Epithelial cell of proximal tubule (primary cell): ENCODE results near the gene ASIC4. TPM values are rescaled to one million over a fixed set of nuclear protein-coding genes. Genes with fewer than 3 reads are reported as not detected.
A peak's percentile ranks its signal among the peaks of the same experiment; 100 is the strongest.

Experiments
- DNase-seq: peaks from one replicate; pipeline ENCODE4 v3.0.0-alpha.2; 2011; ENCODE audit warnings: low read depth
- H3K4me3 ChIP-seq: 2 replicates; pipeline ENCODE4 v1.5.1; 2011; ENCODE audit warnings: low read depth, mild to moderate bottlenecking, low read length
- total RNA-seq: library from RNA; depleted of rRNA; stranded (reverse); fragments of >200 nt; gene quantifications from 2 replicates; pipeline ENCODE4 v1.2.3, GENCODE V29; 2015
- TF ChIP-seq, protein P1 (sequence below): conservative IDR thresholded peaks from 2 replicates; pipeline ENCODE4 v1.5.1; 2012; ENCODE audit warnings: low read depth, mild to moderate bottlenecking, low read length

The ASIC4 gene
- total RNA-seq, 1 donor from 2014 or later: not detected

DNA sequence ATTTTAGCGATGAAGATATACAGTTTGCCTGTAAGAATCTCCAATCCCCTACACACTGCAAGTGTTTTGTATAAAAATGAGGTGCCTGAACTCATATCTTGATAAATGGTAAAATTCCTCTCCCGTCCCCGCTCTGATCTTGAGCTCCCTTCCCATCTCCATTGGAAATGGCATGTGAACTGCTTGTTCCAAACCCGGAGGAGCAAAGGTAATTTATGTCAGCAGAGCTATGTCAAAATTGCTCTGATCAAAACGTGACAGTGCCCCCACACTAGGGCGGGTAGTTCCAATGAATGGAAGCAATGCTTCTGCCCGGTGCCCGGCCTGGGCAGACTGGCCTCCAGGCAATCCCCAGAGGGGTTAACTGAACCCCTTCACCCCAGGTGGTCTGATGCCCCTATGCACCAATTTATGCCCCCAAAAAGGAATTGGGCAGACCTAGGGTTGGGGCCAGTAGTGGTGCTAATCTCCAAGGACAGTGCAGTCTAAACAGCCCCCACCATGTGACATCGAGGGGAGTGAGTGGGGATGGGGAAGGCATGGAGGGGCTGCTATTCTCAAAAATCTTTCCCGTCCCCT is 19.2 kb upstream of the ASIC4 start:
- H3K4me3 ChIP-seq: no peak overlapping the region
- TF ChIP-seq, protein P1, sequence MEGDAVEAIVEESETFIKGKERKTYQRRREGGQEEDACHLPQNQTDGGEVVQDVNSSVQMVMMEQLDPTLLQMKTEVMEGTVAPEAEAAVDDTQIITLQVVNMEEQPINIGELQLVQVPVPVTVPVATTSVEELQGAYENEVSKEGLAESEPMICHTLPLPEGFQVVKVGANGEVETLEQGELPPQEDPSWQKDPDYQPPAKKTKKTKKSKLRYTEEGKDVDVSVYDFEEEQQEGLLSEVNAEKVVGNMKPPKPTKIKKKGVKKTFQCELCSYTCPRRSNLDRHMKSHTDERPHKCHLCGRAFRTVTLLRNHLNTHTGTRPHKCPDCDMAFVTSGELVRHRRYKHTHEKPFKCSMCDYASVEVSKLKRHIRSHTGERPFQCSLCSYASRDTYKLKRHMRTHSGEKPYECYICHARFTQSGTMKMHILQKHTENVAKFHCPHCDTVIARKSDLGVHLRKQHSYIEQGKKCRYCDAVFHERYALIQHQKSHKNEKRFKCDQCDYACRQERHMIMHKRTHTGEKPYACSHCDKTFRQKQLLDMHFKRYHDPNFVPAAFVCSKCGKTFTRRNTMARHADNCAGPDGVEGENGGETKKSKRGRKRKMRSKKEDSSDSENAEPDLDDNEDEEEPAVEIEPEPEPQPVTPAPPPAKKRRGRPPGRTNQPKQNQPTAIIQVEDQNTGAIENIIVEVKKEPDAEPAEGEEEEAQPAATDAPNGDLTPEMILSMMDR: no peak
- DNase-seq: no peak

DNA sequence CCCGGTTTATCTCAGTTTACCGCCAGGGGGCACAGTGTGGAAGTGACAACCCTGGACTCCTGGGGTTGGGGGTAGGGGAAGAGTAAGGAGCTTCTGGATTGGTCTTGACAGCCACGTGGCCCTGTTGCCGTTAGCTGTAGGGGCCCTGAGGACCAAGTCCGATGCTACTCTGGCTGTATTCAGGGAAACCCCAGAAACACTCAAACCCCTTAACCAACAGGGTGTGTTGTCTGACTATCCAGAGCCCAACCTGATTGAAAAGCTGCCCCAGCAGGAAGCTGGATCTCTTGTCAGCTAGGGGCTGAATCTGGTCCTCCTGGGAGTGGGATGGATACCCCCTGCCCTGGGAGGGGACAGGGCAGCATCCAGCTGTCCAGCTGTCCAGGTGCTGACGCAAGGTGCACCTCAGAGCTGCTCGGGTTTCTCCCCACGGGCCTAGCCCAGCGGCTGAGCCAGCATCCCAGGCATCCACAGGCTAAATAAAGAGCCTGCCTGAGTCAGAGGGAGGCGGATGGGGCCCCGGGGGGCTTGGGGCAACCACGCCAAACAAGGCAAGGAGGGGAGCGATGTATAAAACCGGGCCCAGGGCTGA is 18.7 kb upstream of the ASIC4 start:
- no peak overlapping the region for H3K4me3 ChIP-seq
- TF ChIP-seq, protein P1: peak; percentile 74
- no peak for DNase-seq

DNA sequence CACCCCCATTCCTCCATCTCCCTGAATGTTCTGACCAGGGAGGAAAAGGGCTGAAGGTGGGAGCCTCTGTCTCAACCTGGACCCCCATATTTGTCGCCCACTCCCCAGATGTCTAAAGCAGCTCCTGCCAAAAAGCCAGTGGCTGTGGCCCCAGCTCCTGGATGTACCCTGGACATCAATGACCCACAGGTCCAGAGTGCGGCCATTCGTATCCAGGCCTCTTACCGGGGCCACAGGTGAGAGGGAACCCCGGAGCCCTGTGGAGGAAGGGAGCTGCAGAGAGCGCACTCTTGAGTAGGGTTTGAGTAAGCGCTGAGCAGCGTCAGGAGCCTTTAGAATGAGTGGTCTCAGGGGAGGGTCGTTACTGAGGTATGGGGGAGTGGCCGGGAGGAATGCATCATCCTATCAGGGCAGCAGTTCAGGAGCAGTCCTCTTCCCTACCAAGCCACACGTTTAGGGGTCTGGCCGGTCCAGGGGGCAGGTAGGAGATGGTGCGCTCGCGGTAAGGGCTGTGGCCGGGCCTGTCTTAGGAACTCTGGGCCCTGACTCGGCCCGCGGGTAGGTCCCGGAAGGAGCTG is 17.9 kb upstream of the ASIC4 start:
- DNase-seq: no peak
- TF ChIP-seq, protein P1: no peak
- no peak overlapping the region for H3K4me3 ChIP-seq

DNA sequence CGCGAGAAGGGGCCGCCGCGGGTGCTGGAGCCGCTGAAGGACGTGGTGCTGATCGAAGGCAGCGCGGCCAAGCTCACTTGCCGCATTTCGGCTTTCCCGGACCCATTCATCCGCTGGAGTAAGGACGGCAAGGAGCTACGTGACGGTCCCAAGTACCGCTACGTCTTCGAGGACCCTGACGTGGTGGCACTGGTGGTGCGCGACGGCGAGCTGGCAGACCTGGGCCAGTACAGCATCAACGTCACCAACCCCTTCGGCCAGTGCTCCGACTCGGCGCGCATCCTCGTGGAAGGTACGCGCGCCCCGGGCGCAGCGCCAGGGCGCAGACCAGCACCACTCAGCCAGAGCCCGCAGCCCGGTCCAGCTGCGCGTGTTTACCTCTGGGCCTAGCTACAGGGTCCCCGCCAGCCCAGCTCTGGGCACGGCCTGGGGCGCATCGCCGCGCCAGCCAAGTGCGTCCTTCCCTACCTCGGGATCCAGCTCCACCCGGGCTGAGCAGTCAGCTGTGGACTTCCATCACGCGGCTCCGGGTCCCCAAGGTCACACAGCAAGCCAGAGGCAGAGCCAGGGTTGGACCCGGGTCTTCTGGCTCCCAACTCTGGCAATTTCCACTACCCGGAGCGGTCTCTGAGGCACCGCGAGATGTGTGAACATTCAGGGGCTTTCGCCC is 17.3 kb upstream of the ASIC4 start:
- no peak for DNase-seq
- TF ChIP-seq, protein P1: no peak
- H3K4me3 ChIP-seq: peak overlapping the region; percentile 74

DNA sequence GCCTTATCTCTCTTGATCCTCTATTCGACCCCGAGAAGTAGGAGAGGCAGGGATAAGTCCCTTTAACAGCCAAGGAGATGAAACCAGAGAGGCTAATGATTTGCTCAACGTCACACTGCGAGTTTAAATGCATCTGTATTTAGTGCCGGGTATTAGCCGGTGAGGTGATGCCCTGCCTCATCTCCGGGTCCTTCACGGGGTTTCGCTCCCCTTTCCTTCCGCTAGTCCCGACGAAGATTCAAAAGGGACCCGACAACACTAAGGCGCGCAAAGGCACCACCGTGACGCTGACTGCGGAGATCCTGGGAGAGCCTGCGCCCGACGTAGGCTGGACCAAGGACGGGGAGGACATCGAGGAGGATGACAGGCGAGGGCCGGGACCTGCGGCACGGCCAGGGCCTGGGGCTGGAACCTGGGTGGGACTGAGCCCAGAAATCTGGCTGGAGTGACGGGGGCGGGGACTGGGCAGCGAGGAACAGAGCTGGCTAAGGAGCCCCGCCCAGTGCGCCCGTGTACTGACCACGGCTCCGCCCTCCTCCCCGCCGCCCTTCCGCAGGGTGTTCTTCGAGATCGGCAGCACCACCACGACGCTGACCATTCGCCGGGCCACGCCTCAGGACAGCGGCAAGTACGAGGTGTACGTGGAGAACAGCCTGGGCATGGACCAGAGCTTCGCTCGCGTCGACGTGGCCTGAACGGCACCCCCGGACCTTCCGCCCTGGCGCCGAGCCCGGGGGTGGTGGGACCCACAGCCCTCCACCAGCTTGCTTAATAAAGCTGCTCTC is 16.6 kb upstream of the ASIC4 start:
- TF ChIP-seq, protein P1: no peak
- H3K4me3 ChIP-seq: peak overlapping the region; percentile 74
- DNase-seq: no peak

DNA sequence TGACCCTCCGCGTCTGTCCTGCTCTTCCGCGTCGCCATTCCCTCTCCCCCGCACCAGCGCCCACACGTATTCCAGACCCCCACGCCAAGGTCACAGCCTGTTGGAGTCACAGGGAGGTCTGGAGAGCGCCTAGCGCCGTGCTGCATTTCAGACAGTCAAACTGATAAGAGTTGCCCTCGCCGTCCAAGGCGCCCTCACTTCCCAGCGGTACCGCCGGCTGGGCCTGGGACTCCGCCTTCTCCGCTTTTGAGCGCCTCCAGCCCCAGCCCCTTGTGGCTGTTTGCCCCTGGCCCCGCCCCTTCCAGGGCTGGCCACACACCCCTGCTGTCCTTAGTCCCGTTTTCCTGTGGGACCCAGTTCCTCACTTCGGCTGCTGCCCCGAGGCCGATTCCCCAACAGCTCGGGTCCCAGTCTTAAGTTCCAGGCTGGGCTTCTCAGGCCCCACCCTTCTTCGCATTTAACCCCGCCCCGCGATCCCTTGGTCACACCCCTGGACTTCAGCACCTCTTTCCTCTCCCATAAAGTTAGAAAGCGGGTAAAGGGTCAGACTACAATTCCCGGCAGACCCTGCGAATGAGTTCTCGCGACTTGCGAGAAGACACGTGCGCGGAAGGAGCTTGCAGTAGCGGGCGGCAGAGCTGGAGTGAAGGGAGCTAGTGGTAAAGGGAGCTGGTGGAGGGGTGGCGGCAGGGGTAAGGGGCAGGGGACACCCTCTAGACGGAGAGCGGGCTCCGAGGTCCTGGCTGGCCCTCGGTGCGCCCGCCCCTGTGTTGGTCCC is 15.8 kb upstream of the ASIC4 start, which contains the start of gene GMPPA:
TSS of gene GMPPA (plus strand) at position 612 of the 778 bp plus-strand sequence. CDS start 1,085 bp downstream, outside the sequence.
- TF ChIP-seq, protein P1: no peak
- peak within 1 kb of the TSS; percentile 74 for H3K4me3 ChIP-seq
- peak; percentile 94 for DNase-seq
